ENCODE results near the gene SLC23A1. TPM values are rescaled to one million over a fixed set of nuclear protein-coding genes. Genes with fewer than 3 reads are reported as not detected.
"Not testable (repeated sequence)": the region's sequence is repeated elsewhere in the genome, so short reads cannot be mapped to it uniquely, and the experiment has no call there.

The SLC23A1 gene
- total RNA-seq, 1 donor from 2014 or later = 0.30 TPM

DNA sequence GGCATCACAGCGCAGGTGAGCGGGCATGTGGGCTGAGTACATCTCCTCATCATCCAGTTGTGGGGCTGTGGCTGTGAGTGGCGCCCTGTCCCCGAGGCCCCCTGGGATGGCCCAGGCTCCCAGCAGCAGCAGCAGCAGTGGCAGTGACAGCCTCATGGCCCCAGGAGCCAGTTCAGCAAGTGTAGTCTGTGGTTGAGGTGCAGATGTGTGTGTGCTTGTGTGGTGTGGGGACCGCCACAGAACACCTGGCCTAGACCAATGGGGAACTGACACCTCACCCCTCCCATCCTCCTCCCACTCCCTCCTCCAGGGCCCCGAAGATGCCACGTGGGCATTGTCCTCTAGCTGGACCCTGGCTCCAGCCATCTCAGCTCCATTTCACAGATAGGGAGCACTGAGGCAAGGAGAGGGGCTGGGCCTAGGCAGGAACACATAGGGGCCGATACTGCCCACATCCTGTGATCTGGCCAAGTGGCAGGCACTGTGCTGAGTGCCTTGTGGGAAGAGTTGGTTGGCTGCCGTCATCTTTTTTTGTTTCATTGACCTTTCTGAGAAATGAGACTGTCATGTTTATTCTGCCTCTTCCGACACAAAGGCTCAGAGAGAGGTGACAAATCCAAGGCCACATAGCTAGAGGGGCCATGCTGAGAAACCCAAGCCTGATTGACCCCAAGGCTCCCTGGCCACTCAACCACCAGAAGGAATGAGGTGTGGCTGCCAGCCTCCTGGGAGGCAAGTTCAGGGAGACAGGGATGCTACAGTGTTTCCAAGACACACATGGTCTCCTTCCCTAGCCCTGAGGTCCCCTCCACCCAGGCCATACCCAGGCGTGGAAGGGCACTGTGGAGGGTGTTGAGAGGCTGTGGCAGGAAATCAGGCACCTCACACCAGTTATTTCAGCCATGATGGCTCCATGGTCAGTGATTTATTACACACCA lies 6.9 kb upstream of the SLC23A1 start, which contains the start of gene MZB1:
Gene MZB1 (minus strand): TSS at position 213 of the 938 bp plus-strand sequence. CDS start 57 bp downstream, at position 156.
- no peak for DNase-seq

DNA sequence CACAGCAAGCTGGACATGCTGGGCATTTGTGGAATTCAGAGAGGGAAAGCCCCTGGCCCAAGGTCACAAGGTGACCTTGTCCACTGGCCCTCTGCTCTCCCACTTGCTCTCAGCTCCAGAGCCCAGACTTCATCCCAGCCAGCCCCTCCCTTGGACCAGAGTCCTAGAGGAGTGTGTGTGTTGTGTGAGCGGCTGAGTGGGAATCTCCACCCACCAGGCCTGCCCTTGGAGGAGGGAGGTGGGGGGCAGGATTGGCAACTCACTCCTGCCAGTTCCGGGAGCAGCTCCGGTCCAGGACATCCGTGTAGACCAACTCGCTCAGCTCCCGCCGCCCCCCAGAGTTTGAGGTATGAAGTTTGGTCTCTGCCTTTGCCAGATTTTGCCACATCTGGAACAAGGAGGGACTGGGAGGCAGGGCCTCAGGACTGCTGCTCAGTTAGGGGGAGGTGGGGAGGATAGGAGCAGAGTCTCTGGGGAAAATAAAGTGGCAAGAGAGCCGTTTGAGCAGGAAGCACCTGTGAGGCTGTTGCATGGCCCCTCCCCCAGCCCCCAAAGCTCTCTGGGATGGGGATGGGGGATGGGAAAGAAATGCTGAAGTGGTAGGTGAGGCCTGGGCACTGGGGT lies 5.2 kb upstream of the SLC23A1 start:
- DNase-seq = no peak

GRCh38 chr5:139387611-139388197 lies 4.6 kb upstream of the SLC23A1 start:
- no peak for DNase-seq

DNA sequence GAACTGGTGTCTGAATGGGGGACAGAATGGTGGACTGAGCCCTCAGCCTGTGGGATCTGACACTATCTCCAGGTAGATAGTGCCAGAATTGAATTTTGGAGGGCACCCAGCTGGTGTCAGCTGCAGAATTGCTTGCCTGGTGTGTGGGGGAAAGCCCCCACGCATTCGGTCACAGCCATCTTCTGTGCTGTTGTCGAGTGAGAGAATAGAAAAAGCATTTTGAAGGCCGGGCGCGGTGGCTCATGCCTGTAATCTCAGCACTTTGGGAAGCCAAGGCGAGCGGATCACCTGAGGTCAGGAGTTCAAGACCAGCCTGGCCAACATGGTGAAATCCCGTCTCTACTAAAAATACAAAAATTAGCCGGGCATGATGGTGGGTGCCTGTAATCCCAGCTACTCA lies 3.9 kb upstream of the SLC23A1 start:
- DNase-seq = not testable (repeated sequence)

DNA sequence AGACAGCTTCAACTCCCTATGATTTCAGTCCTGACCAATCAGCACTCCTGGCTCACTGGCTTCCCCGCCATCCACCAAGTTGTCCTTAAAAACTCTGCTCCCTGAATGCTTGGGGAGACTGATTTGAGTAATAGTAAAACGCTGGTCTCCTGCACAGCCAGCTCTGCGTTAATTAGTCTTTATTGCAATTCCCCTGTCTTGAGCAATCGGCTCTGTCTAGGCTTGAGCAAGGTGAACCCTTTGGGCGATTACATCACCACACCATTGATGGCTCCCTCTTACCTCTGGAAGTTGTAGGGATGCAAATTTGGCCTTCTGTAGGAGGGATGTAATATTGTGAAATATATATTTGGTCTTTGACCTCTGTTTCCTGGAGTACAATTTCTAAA lies 2.9 kb upstream of the SLC23A1 start:
- DNase-seq = no peak

GRCh38 chr5:139385061-139386049 lies 2.3 kb upstream of the SLC23A1 start:
- no peak for DNase-seq

DNA sequence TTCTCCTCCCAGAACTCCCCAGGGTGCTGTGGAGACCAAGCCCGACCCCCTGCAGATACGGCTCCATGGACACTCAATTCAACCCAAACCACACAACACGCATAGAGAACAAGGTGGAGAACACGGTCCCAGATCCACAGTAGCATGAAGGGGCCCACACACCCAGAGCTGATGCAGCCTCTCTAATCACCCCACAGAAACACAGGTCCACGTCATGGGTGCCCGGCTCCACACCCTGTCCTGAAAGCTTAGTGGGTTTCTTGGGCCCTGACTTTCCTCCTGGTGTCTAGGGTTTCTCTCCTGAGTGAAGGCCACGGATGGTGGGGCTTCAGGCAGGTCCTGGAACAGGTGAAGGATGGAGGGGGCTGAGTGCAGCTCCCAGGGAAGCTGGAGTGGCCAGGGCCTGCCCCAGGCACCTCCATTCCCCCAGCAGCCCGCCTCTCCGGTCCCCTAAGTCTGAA lies 1.5 kb upstream of the SLC23A1 start:
- DNase-seq = no peak

GRCh38 chr5:139383993-139384590 lies 995 bp upstream of the SLC23A1 start:
- no peak for DNase-seq

DNA sequence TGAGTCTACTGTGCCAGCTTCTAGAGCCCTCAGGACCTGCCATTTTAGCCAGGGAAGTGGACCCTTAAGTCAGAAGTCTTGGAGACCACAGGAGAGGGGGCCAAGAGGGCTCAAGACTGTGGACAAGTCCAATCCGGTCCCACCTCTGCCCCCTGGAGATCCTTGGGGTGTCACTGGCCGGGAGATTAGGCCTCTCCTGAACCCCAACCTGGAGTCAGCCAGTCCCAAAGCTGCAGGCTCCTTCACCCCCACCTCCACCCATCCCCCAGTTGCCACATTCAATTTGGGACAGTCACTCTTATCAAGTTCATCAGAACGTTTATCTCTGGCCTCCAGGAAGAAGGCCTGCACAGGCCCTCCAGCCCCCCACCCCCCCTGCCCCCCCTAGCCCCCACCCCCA lies 290 bp downstream of the SLC23A1 start:
- no peak for DNase-seq

GRCh38 chr5:139381837-139382761 lies 998 bp downstream of the SLC23A1 start:
- no peak for DNase-seq

GRCh38 chr5:139379626-139380449 lies 3.3 kb downstream of the SLC23A1 start:
- DNase-seq = no peak

GRCh38 chr5:139378941-139379361 lies 4.1 kb downstream of the SLC23A1 start:
- no peak for DNase-seq

DNA sequence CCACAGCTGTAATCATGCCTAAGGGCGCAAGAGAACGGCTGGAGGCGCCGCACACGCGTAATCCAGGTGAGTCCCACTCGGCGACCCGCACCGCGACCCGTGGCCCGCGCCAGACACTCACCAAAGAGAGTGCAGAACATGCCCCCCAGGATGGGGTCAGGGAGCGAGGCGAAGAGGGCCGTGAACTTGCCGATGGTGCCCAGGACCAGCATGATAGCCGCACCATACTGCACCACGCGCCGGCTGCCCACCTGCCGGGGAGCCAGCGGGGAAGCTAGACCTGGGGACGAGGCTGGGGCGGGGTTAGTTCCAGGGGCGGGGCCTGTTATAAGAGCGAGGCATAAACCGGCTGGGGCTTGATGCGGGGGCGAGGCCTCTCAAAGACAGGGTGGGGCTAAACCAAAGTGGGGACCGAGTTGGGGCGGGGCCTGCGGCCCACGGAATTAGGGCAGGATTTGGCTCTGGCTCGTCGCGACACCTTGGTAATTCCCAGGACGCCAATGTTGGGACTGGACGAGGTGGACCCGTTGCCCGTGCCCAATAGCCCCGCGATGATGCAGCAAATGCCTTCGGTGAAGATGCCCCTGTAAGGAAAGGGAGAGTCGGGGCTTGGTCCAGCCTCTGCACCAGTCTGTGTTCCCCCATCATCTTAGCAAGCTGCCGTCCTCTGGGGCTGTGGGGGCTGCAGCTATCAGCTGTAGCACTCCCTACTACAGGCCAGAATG lies 4.8 kb downstream of the SLC23A1 start:
- DNase-seq = no peak

DNA sequence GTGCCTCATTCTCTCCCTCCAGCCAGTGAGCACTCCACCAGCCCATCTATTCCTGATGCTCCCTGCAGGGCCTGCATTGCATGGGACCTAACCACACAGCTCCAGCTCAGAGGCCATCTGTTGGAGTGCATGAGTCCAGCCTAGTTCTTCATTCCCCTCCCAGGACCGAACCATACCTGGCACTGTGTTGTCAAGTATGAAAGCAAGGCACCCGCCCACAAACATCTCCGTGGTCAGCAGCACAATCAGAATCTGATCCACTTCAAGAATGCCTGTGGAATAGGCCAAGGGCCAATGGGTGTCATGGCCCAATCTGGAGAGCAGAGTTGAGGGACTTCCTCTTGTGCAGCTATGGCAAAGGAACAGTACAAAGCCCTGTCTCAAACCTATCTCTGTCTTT lies 5.9 kb downstream of the SLC23A1 start:
- DNase-seq = no peak

DNA sequence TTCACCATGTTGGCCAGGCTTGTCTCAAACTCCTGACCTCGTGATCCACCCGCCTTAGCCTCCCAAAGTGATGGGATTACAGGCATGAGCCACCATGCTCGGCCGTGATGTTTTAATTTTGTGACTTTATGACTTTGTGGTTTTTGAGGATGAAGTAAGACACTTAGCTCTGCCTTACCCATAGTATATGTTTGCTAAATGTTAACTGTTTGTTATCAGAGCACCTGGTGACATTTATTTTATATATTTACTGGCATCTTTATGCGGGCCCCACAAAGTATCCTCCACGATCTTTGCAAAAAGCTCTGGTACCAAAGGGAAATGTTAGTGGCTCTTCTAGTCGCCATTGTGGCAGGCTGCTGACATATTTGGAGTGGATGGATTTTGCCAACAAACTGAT lies 6.7 kb downstream of the SLC23A1 start:
- DNase-seq = no peak

- no peak for DNase-seq
These were observed 8.2 kb downstream of the SLC23A1 start for GRCh38 chr5:139374909-139375308.

- DNase-seq = no peak
These were observed 11.3 kb downstream of the SLC23A1 start for GRCh38 chr5:139371482-139372435.
